A549 (cell line): Measurements from ENCODE around the gene DGLUCY. TPM values are rescaled to one million over a fixed set of nuclear protein-coding genes. Genes with fewer than 3 reads are reported as not detected.

Source experiments
- ATAC-seq, 2 experiments: fragments of 200-7000 bp in 1 of 2; fragments of >200 bp in 1 of 2; cut with Nextera tagmentation in 1 of 2; cut with Tn5 transposase in 1 of 2; 3 replicates each; pipeline versions ENCODE4 v1.8.0 to v1.9.1; 2018 to 2020; ENCODE audit warnings: mild to moderate bottlenecking in 1 of 2, moderate library complexity in 1 of 2
- CTCF ChIA-PET: fragments of 300-600 bp; sonication (Branson Sonifier 250); formaldehyde crosslinking; extraction: SDS; loops from one replicate; lab custom pipeline; 2021; ENCODE audit warnings: antibody characterized with exemption, inconsistent platforms; lab: Yijun Ruan, JAX
- POLR2A ChIA-PET: fragments of 350-600 bp; formaldehyde crosslinking; extraction: SDS; loops from one replicate; lab custom pipeline; 2021; ENCODE audit warnings: antibody characterized with exemption, inconsistent platforms; lab: Yijun Ruan, JAX
- DNase-seq, 2 experiments: peaks; one replicate each; pipeline versions ENCODE4 v3.0.0 to v3.0.0-alpha.2; 2011 to 2016; ENCODE audit warnings: low read depth in 1 of 2, low spot score in 1 of 2
- FAIRE-seq: peaks from 2 replicates; lab custom pipeline; 2011; peaks lifted over from hg19 to GRCh38; lab: Jason Lieb, UNC
- H3K27ac ChIP-seq, 2 experiments: fragments of >200 bp; sonication (Bioruptor Twin); formaldehyde crosslinking; 3 replicates each; pipeline ENCODE4 v1.5.1; 2016 to 2017
- H3K4me1 ChIP-seq: fragments of >200 bp; sonication (Bioruptor Twin); formaldehyde crosslinking; 3 replicates; pipeline ENCODE4 v1.6.1; 2016
- H3K4me2 ChIP-seq: fragments of >200 bp; sonication (Bioruptor Twin); formaldehyde crosslinking; 3 replicates; pipeline ENCODE4 v1.6.1; 2016
- H3K4me3 ChIP-seq: fragments of >200 bp; sonication (Bioruptor Twin); formaldehyde crosslinking; 3 replicates; pipeline ENCODE4 v1.5.1; 2016
- H3K9me3 ChIP-seq: fragments of >200 bp; sonication (Bioruptor Twin); formaldehyde crosslinking; 3 replicates; pipeline ENCODE4 v1.6.1; 2016
- ATOH8 ChIP-seq: fragments of 250-450 bp; sonication (Bioruptor Pico); IDR thresholded peaks from 2 replicates; pipeline ENCODE4 v1.5.0; 2020; ENCODE audit warnings: low read depth, mild to moderate bottlenecking, moderate library complexity
- CBX2 ChIP-seq: fragments of 200-600 bp; sonication (generic); IDR thresholded peaks from 2 replicates; pipeline ENCODE4 v1.6.1; 2016; ENCODE audit warnings: low read depth, mild to moderate bottlenecking, borderline replicate concordance
- E2F6 ChIP-seq: IDR thresholded peaks from 2 replicates; pipeline ENCODE4 v1.6.1; 2012; ENCODE audit warnings: low read depth, borderline replicate concordance
- EP300 ChIP-seq, 2 experiments: fragments of >200 bp; sonication (Bioruptor Twin); formaldehyde crosslinking; IDR thresholded peaks; 2 replicates in 1 of 2; 3 replicates in 1 of 2; pipeline ENCODE4 v1.6.1; 2016 to 2017
- FOSL2 ChIP-seq, 2 experiments: fragments of 450-650 bp in 1 of 2; fragments of >200 bp in 1 of 2; sonication (Bioruptor Twin) in 1 of 2; formaldehyde crosslinking; IDR thresholded peaks; 2 replicates each; pipeline versions ENCODE4 v1.5.0 to v1.6.1; 2016 to 2020; ENCODE audit warnings: mild to moderate bottlenecking in 1 of 2, moderate library complexity in 1 of 2
- FOXS1 ChIP-seq: fragments of 250-450 bp; sonication (Bioruptor Pico); IDR thresholded peaks from 2 replicates; pipeline ENCODE4 v1.5.0; 2020; ENCODE audit warnings: mild to moderate bottlenecking, moderate library complexity
- GATA3 ChIP-seq: IDR thresholded peaks from 2 replicates; pipeline ENCODE4 v1.6.1; 2012; ENCODE audit warnings: borderline replicate concordance
- HMGXB4 ChIP-seq: fragments of 250-450 bp; sonication (Bioruptor Pico); IDR thresholded peaks from 2 replicates; pipeline ENCODE4 v1.5.0; 2021; ENCODE audit warnings: mild to moderate bottlenecking, moderate library complexity, borderline replicate concordance
- HOXA7 ChIP-seq: fragments of 250-450 bp; sonication (Bioruptor Pico); IDR thresholded peaks from 2 replicates; pipeline ENCODE4 v1.5.0; 2020; ENCODE audit warnings: mild to moderate bottlenecking, moderate library complexity
- HOXB13 ChIP-seq: fragments of 250-450 bp; sonication (Bioruptor Pico); IDR thresholded peaks from 2 replicates; pipeline ENCODE4 v1.5.0; 2020; ENCODE audit warnings: low read depth, mild to moderate bottlenecking, moderate library complexity
- HOXB5 ChIP-seq: fragments of 250-450 bp; sonication (Bioruptor Pico); IDR thresholded peaks from 2 replicates; pipeline ENCODE4 v1.5.0; 2020; ENCODE audit warnings: mild to moderate bottlenecking, moderate library complexity
- KDM5A ChIP-seq: fragments of 200-600 bp; sonication (generic); IDR thresholded peaks from 2 replicates; pipeline ENCODE4 v1.6.1; 2016; ENCODE audit warnings: antibody characterized with exemption, mild to moderate bottlenecking
- MAFK ChIP-seq: fragments of 450-650 bp; IDR thresholded peaks from 2 replicates; pipeline ENCODE4 v1.6.1; 2014; ENCODE audit not compliant: partially characterized antibody
- MYC ChIP-seq: IDR thresholded peaks from 2 replicates; pipeline ENCODE4 v1.6.1; 2012; ENCODE audit warnings: mild to moderate bottlenecking, inconsistent platforms, low read length, improper control_type of control experiment, borderline replicate concordance
- NFE2L2 ChIP-seq: fragments of 150-350 bp; conservative IDR thresholded peaks from 2 replicates; pipeline ENCODE4 v1.6.1; 2014; ENCODE audit warnings: low read length
- NPAS2 ChIP-seq: fragments of 250-450 bp; sonication (Bioruptor Pico); IDR thresholded peaks from 2 replicates; pipeline ENCODE4 v1.8.0; 2022; ENCODE audit warnings: mild to moderate bottlenecking, moderate library complexity, borderline replicate concordance
- RAD21 ChIP-seq, 2 experiments: fragments of >200 bp in 1 of 2; sonication (Bioruptor Twin) in 1 of 2; formaldehyde crosslinking in 1 of 2; IDR thresholded peaks in 1 of 2; conservative IDR thresholded peaks in 1 of 2; 2 replicates in 1 of 2; 3 replicates in 1 of 2; pipeline ENCODE4 v1.6.1; 2012 to 2018; ENCODE audit warnings: inconsistent platforms in 1 of 2
- RFX5 ChIP-seq: fragments of 450-650 bp; IDR thresholded peaks from 2 replicates; pipeline ENCODE4 v1.7.1; 2014; ENCODE audit warnings: antibody characterized with exemption, mild to moderate bottlenecking, moderate library complexity
- RNF2 ChIP-seq: fragments of 200-600 bp; sonication (generic); IDR thresholded peaks from 2 replicates; pipeline ENCODE4 v1.6.1; 2016; ENCODE audit warnings: low read depth, mild to moderate bottlenecking, antibody characterized with exemption, moderate library complexity, borderline replicate concordance
- SMC3 ChIP-seq: fragments of >200 bp; sonication (Bioruptor Twin); formaldehyde crosslinking; IDR thresholded peaks from 3 replicates; pipeline ENCODE4 v1.6.1; 2018; ENCODE audit warnings: inconsistent platforms
- TP53 ChIP-seq: fragments of 250-450 bp; sonication (Bioruptor Pico); IDR thresholded peaks from 2 replicates; pipeline ENCODE4 v1.5.0; 2021; ENCODE audit warnings: mild to moderate bottlenecking, moderate library complexity
- USF2 ChIP-seq: fragments of 450-650 bp; IDR thresholded peaks from 2 replicates; pipeline ENCODE4 v1.6.1; 2014; ENCODE audit warnings: antibody characterized with exemption
- ZFP36 ChIP-seq: fragments of 450-650 bp; IDR thresholded peaks from 2 replicates; pipeline ENCODE4 v1.6.1; 2014; ENCODE audit warnings: borderline replicate concordance; ENCODE audit not compliant: partially characterized antibody
- ZNF302 ChIP-seq: fragments of 250-450 bp; sonication (Bioruptor Pico); IDR thresholded peaks from 2 replicates; pipeline ENCODE4 v1.9.0; 2021; ENCODE audit warnings: inconsistent platforms, mild to moderate bottlenecking, moderate library complexity
- ZSCAN20 ChIP-seq: fragments of 250-450 bp; sonication (Bioruptor Pico); IDR thresholded peaks from 2 replicates; pipeline ENCODE4 v1.8.0; 2022; ENCODE audit warnings: mild to moderate bottlenecking, moderate library complexity
- WGBS: methylation state at CpG from one replicate; pipeline ENCODE4 v1.1.6; 2017; ENCODE audit errors: missing lambda C conversion rate; 5-methylcytosine and 5-hydroxymethylcytosine counted together
- polyA plus RNA-seq, 4 experiments: library from polyadenylated mRNA; depleted of rRNA in 3 of 4; stranded (reverse); fragments of >200 nt; fragmentation: RNase III in 1 of 4; extraction: RNeasy Plus Mini Kit Qiagen cat#74134 plus additional on column Dnase treatment in 1 of 4; gene quantifications; 2 replicates in 3 of 4; 3 replicates in 1 of 4; pipeline ENCODE4 v1.2.3, GENCODE V29; 2011 to 2017
- TF ChIP-seq, protein P1 (sequence below): fragments of 150-350 bp; IDR thresholded peaks from 2 replicates; pipeline ENCODE4 v1.6.1; 2014; ENCODE audit warnings: low read depth, mild to moderate bottlenecking, low read length
- TF ChIP-seq, protein P2 (sequence below): IDR thresholded peaks from 2 replicates; pipeline ENCODE4 v1.6.1; 2012

The DGLUCY gene
- polyA plus RNA-seq, 2 of the 4 experiments (the other 2 are of a cell fraction), result 14.4 to 17.5 TPM

GRCh38 chr14:91219517-91220389, 105.9 kb downstream of the DGLUCY start:
- FAIRE-seq, result no peak
- POLR2A ChIA-PET, result no interaction called here

DNA sequence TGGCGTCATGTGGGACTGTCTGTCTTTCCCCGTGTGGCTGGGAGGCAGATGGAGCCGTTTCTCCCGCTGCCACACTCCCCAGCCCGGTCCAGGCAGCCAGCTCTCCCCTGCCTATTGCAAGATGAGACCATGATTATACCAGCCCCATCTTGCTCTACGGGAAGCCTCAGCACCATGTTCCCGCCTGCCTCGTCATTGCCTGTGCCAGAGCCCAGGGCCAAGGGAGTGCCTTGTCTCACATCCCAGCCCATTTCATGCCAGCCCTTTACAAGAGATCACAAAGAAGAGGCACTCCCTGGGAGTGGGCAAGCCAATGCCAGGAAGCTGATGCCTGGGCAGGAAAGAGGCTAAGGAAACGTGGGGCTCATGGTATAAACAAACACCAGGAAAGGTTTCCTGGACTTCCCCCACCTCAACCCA, 106.7 kb downstream of the DGLUCY start:
- 92% methylated on average over 9 of the region's 9 CpGs for WGBS
- H3K4me2 ChIP-seq, result no peak overlapping the region
- H3K9me3 ChIP-seq, result no peaks in the 10 kb centered on the region
- ATAC-seq (no peak), DNase-seq (no peak), FAIRE-seq (no peak)
- H3K4me3 ChIP-seq, result no peak overlapping the region
- no peak overlapping the region for H3K27ac ChIP-seq
- H3K4me1 ChIP-seq, result no peaks in the 10 kb centered on the region
- POLR2A ChIA-PET, result no interaction called here
- TF ChIP-seq FOXS1 (CRISPR knock-in tag) (no peak), ZSCAN20 (CRISPR knock-in tag) (no peak), HOXB5 (no peak), MAFK (no peak), KDM5A (no peak), NFE2L2 (no peak), NPAS2 (no peak), RFX5 (no peak), ATOH8 (CRISPR knock-in tag) (no peak), MYC (no peak), GATA3 (no peak), RAD21 (conservative IDR thresholded peaks at IDR 0.05 in 1 of 2, IDR thresholded peaks at IDR 0.05 in 1 of 2) (no peak), ZNF302 (CRISPR knock-in tag) (no peak), SMC3 (no peak), E2F6 (no peak)
- CTCF ChIA-PET, result no interaction called here

More at GRCh38 chr14:91219517-91220389, 105.9 kb downstream of the DGLUCY start:
- H3K4me2 ChIP-seq, result no peak overlapping the region
- no peak overlapping the region for H3K27ac ChIP-seq
- H3K9me3 ChIP-seq, result no peaks in the 10 kb centered on the region
- DNase-seq (no peak), ATAC-seq (no peak)
- H3K4me1 ChIP-seq, result no peaks in the 10 kb centered on the region
- TF ChIP-seq FOSL2 (IDR thresholded peaks at IDR 0.05) (no peak), FOSL2 (CRISPR knock-in tag; IDR thresholded peaks at IDR 0.05) (no peak), FOXS1 (CRISPR knock-in tag) (no peak), USF2 (no peak), HOXA7 (CRISPR knock-in tag) (no peak), NPAS2 (no peak), RNF2 (no peak), CBX2 (no peak), MYC (no peak), GATA3 (no peak), SMC3 (no peak), EP300 (IDR thresholded peaks at IDR 0.05) (no peak), ZFP36 (no peak), KDM5A (no peak), RAD21 (conservative IDR thresholded peaks at IDR 0.05 in 1 of 2, IDR thresholded peaks at IDR 0.05 in 1 of 2) (no peak), HOXB13 (CRISPR knock-in tag) (no peak), TP53 (CRISPR knock-in tag) (no peak), HMGXB4 (no peak)
- TF ChIP-seq, protein P1, sequence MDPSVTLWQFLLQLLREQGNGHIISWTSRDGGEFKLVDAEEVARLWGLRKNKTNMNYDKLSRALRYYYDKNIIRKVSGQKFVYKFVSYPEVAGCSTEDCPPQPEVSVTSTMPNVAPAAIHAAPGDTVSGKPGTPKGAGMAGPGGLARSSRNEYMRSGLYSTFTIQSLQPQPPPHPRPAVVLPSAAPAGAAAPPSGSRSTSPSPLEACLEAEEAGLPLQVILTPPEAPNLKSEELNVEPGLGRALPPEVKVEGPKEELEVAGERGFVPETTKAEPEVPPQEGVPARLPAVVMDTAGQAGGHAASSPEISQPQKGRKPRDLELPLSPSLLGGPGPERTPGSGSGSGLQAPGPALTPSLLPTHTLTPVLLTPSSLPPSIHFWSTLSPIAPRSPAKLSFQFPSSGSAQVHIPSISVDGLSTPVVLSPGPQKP, result no peak
- TF ChIP-seq, protein P2, sequence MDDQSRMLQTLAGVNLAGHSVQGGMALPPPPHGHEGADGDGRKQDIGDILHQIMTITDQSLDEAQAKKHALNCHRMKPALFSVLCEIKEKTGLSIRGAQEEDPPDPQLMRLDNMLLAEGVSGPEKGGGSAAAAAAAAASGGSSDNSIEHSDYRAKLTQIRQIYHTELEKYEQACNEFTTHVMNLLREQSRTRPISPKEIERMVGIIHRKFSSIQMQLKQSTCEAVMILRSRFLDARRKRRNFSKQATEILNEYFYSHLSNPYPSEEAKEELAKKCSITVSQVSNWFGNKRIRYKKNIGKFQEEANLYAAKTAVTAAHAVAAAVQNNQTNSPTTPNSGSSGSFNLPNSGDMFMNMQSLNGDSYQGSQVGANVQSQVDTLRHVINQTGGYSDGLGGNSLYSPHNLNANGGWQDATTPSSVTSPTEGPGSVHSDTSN, result no peak
- CTCF ChIA-PET, result interaction anchor here (0.9 kb wide), 1 partner anchor 47 kb away, joined by 5 read pairs; no protein-coding TSS in a partner anchor
- H3K4me3 ChIP-seq, result no peak overlapping the region
- WGBS, result 79% methylated on average over 13 of the region's 13 CpGs
